Gastrocnemius medialis (tissue), 4 donors: ENCODE results near the gene MCM3AP.

Experiments
- CTCF ChIP-seq, 5 experiments: fragments of 450-650 bp in 3 of 5; fragments of 200-600 bp in 2 of 5; sonication (generic) in 2 of 5; IDR thresholded peaks in 4 of 5; conservative IDR thresholded peaks in 1 of 5; 1 replicate in 4 of 5; 2 replicates in 1 of 5; pipeline ENCODE4 v1.5.1; 2016 to 2019; ENCODE audit warnings: antibody characterized with exemption in 5 of 5, mild to moderate bottlenecking in 3 of 5, moderate library complexity in 3 of 5
- POLR2A ChIP-seq, 2 donors: fragments of 450-650 bp; IDR thresholded peaks; one replicate each; pipeline ENCODE4 v1.6.1; 2017; ENCODE audit warnings: antibody characterized with exemption in 2 of 2, mild to moderate bottlenecking in 2 of 2, moderate library complexity in 2 of 2

GRCh38 chr21:46206163-46207005 is 79.0 kb downstream of the MCM3AP start:
- TF ChIP-seq CTCF (IDR thresholded peaks at IDR 0.05 in 4 of 5, conservative IDR thresholded peaks at IDR 0.05 in 1 of 5) (no peak), POLR2A (IDR thresholded peaks at IDR 0.05) (no peak)
